DMS53 treated with DMSO at 0.1 percent for 48 hours (cell line): ENCODE data around the gene ACIN1.

Source experiments
- DNase-seq: peaks from one replicate; lab custom pipeline; 2025; ENCODE audit not compliant: unreplicated experiment; lab: John Stamatoyannopoulos, UW

The ACIN1 gene

DNA sequence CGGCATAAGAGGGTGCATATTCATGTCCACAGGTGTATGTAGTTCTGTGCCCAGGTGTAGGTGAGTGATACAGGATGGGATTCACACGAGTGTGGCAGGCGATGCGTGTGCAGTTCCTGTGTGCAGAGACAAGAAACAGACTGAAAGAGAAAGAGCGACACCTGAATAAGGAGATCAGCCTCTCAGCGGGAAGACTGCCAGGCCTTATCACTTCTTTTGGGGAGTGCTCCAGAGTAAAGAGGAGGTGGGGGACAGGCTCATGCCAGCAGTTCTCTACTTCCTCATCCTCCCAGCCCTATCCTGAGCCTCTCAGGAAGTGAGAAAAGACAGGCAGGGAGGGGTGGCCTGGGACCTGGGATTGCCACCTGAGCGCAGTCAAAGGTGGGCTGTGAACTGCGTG lies 50.1 kb downstream of the ACIN1 start:
- DNase-seq, result no peak

DNA sequence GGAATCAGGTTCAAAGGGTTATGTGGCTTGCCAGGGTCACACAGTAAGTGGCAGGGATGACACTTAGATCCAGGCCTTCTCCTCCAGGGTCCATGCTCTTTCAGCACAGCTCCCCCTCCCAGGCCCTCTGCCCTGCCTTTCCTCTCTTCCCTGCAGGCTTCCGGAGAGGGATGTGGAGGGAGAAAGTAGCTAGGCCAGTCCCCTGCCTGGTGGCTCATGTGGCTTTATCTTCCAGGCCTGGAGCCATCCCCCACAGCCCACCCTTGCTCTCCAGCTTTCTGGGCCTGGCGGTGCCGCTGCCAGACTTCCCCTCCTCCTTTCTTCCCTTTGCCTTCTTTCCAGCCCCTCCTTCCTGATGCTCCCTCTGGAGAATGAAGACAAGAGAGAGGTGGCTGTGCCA lies 51.2 kb downstream of the ACIN1 start:
- no peak for DNase-seq

DNA sequence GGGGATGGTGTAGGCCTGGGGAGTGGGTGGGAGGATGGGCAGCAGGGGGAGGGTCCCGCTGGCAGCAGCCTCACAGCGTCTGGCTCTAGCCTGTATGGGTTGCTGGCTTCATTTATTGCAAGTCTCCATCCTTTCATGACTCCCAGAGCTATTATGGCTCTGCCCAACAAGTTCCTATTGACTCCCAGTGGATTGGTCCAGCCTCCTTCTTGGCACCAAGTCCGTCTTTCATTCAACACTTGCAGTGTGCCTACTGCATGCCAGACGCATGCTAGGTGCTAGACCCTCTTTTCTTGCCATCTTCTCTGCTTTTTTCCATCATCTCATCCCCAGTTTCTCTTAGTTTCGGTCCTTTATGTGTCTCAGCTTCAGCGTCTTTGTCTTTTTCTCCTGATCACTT lies 51.8 kb downstream of the ACIN1 start:
- DNase-seq, result no peak

DNA sequence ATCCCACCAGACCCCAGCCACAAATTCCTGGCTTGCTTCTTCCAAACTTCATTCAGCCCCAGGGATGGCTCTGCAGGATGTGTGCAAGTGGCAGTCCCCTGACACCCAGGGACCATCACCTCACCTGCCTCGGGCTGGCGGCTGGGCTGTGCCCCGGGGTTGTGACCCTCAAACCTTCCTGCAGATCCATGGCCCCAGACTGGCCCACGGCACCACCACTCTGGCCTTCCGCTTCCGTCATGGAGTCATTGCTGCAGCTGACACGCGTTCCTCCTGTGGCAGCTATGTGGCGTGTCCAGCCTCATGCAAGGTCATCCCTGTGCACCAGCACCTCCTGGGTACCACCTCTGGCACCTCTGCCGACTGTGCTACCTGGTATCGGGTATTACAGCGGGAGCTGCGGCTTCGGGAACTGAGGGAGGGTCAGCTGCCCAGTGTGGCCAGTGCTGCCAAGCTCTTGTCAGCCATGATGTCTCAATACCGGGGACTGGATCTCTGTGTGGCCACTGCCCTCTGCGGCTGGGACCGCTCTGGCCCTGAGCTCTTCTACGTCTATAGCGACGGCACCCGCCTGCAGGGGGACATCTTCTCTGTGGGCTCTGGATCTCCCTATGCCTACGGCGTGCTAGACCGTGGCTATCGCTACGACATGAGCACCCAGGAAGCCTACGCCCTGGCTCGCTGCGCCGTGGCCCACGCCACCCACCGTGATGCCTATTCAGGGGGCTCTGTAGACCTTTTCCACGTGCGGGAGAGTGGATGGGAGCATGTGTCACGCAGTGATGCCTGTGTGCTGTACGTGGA lies 52.6 kb downstream of the ACIN1 start, which contains the start of gene PSMB11:
Gene PSMB11 (plus strand): TSS at position 51 of the 804 bp plus-strand sequence. CDS start 14 bp downstream, at position 65.
- no peak for DNase-seq

DNA sequence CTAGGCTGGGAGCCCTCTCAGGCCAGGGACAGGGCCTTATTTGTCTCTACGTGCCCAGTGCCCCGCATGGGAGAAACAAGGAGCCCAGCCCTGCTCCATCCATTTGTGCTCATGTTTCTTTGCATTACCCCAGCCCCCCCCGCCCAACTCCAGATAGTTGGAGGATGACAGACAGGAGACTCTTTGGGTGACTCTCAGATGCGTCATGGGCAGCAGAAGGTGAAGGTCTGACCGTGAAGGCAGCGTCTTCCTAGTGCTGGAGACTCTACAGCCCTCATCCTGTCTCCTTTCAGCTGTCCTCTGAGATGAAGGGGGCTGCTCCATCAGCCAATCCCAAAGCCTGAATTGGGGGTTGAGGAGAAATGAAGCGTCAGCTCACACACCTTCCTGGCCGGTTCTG lies 53.2 kb downstream of the ACIN1 start:
- no peak for DNase-seq

DNA sequence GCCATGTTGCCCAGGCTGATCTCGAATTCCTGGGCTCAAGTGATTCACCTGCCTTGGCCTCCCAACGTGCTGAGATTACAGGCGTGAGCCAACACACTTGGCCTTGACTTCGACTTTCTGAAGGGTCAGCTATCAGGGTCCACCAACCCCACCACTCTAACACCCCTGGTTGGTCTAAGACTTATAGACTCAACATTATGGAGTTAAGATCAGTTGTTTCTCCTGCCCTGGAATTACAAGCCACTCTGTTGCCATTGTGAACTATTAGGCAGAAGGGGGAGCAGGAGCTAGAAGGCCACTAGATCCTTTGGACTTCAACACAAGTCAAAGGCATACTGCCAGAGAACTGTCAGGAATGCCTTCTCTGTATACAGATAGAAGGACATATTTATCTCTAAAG lies 54.8 kb downstream of the ACIN1 start:
- DNase-seq, result no peak

DNA sequence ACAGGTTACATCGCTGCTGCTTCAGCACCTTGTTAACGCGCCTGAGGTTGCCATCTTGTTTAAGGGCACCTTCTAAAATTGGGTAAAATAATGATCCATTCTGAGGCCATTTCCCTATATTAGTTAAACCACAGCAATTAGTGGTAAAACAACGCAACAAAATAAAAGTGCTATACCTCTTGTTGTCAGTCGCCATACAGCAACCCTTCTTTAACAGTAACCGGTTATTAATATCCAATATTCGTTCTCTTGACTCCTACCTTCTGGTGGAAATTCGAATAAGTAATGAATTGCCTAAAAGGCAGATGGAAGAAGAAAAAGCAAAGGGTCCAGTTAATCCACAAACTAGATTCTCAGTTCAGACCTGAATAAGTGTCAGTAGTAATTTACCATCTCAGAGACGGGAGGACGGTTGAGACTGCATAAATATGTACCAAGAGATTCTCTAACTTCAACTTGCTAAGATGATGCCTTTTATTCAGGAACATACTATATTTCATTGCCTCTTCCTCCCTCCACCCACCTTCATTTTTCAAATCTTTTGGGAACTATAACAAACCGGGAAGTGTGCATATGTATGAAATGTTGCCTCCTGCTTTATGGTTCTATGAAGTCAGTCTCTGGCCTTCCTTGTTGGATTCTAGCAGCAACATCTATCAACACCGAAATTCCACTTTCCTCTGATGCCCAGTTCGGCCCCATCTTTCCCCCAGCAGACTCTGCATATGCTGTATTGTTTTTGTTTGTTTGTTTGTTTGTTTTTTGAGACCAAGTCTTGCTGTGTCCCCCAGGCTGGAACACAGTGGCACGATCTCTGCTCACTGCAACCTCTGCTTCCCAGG lies 59.4 kb downstream of the ACIN1 start:
- no peak for DNase-seq

DNA sequence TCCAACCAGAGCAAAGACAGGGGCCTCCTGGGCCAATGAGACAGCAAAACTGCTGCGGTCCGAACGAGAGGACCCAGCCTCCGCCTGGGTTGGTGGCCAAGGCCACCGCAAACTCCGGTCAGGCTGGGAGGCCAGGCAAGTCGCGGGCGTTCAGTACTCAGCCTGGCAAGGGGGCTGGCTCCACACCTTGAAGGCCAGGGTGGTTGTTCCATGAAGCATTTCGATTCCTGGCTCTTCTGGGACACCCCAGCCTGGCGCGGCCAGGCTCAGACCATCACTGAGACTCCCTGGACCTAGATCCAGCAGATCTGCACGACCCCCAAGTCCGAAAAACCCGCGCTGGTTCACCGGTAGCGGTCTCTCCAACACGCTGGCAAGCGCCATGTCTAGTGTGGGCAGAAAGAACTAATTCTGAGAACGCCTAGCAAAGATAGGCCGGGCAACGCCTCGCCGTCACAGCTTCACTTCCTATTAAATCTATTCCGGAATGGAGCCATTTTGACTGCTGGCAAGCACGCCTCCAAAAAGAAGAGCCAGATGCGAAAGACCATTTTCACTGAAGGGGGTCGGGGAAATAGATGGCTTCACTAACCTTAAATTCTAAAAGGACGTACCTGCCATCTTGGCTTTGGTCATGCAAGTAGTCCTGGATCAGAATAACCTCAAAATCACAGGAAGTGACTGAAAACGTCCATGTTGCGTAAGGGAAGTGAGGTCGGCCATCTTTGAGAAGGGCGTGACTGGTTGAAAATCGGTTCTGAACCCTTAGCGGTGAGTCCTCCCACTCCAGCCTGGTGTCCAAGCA lies 60.2 kb downstream of the ACIN1 start, which contains the start of gene PSMB5:
Gene PSMB5 (minus strand): TSS at position 403 of the 805 bp plus-strand sequence. CDS start 19 bp downstream, at position 384.
- DNase-seq, result no peak

DNA sequence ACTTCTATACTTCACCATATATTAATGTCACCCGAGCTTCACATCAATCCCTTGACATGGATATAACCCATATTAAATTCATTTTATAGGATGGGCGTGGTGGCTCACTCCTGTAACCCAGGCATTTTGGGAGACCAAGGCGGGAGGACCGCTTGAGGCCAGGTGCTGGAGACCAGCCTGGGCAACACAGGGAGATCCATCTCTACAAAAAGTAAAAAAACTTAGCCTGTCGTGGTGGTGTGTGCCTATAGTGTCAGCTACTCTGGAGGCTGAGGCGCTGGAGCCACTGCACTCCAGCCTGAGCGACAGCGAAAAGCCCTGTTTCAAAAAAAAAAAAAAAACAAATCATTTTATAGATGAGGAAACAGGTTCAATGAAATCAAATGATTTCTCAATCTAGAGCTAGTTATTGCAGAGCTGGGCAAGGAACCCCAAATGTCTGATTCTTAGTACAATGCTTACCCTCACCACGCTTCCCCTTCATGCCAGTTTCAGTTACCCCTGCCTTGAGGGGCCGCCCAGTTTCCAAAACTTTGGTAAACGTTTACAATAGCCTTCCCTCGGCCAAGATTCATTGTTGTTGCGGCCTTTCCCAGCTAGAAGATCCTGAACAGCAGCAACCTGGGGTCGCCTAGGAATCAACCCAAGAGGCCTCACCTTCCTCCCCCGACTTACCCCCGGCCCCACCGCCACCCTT lies 61.0 kb downstream of the ACIN1 start:
- DNase-seq, result no peak

DNA sequence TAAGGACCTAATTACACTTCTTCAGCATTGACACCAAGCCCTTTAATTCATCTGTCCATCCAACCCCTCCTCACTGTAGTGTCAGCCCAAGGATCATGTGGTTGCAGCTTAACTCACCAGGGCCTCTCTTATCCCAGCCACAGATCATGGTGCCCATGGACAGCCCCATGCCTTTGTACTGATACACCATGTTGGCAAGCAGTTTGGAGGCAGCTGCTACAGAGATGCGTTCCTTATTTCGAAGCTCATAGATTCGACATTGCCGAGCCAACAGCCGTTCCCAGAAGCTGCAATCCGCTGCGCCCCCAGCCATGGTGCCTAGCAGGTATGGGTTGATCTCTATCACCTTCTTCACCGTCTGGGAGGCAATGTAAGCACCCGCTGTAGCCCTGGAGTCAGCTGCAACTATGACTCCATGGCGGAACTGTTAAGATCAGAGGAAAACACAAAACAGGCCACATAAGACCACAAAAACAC lies 61.6 kb downstream of the ACIN1 start:
- no peak for DNase-seq

DNA sequence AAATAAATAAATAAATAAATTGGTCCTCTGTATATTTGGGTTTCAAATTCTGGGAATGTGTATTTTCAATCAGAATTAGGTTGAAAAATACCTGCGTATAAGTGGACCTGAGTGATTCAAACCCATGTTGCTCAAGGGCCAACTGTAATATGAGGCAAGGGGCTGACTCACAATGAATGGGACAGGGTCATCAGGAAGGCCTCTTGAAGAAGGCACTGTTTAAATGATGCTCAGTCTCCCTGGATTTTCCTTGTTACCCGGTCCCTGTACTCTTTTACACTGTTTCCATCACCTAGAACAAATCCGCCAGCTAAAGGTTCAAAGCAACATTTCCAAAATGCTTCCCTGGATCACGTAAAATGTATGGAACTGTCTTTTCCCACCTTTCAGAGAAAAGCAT lies 64.0 kb downstream of the ACIN1 start:
- DNase-seq, result no peak

DNA sequence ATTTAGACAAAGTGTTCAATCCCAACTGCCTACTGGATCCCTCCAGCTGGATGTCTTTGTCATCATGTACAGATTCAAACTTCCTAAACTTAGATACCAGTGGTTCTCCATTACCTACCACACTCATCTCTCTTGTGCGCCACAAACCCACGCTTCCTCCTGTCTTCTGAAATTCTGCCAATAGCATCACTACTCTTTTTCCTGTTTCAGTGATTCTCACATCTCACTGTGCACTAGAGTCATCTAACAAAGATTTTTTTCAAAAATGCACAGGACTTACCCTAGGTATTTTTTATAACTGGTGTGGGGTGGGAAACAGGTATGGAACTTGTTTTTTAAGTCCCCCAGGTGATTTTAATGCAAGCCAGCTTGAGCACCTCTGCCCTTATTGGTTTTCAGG lies 66.1 kb downstream of the ACIN1 start:
- no peak for DNase-seq

DNA sequence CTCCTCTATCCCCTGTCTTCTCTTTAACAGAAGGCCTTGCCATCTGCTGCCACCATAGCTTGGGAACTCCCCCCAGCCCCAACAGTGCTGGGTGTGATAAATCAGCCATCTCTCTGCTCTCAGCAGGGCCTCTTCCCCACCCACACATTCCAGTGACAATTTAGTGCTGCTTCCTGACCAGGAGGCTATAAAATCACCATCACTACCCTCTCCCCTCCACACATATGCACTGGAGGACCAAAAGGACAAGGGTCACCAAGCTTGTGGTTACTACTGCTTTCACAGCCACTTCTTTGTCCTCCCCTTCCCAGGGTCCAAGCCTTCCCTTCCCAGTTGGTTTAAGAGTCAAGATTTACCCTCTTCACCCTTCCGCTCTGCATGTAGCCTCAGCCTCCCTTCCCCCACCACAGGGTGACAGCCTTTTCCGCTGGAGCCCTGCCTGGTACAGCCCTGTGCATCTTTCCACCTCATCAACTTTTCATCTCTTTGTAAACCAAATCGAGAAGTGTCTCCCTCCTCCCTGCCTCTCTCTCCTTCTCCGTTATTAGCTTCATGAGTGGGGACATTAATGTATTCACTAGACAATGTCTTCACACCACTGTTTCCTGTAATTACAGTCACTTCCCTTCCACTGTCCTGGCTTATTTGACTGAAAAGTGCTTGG lies 69.7 kb downstream of the ACIN1 start:
- DNase-seq, result no peak

DNA sequence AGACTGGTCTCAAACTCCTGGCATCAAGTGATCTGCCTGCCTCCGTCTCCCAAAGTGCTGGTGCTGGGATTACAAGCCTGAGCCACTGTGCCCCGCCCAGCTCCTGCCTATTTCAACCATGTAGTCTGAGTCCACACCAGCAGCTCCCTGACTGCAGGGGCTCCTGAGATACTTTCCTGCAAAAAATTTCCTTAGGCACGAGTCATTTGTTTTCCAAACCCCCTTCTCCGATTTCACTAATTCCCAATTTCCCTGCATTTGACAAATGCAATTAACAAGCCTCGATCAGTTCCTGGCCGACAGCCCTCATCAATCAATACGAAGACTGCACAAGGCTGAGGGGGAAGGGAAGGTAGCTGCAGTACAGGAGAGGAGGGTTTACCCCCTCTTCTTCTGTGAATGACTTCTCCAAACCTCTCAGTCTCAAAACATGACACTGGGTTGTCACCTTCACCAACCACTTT lies 70.3 kb downstream of the ACIN1 start:
- DNase-seq, result no peak

DNA sequence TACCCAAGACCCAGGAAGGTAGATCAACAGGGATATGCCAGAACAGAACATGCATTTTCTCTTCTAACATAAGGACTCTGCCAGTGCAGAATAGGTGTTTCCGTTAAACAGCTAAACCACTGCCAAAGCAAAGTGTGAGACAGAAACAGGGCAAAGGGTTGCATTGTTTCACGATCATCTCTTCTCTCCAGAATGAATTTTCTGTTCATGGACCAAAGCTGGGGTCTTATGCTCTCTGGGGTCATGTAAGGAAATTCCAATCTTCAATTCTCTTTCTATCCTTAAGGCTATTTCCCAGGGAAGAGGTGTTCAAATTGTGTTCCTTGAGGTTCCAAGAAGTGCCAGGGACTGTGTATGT lies 71.2 kb downstream of the ACIN1 start:
- DNase-seq, result no peak

DNA sequence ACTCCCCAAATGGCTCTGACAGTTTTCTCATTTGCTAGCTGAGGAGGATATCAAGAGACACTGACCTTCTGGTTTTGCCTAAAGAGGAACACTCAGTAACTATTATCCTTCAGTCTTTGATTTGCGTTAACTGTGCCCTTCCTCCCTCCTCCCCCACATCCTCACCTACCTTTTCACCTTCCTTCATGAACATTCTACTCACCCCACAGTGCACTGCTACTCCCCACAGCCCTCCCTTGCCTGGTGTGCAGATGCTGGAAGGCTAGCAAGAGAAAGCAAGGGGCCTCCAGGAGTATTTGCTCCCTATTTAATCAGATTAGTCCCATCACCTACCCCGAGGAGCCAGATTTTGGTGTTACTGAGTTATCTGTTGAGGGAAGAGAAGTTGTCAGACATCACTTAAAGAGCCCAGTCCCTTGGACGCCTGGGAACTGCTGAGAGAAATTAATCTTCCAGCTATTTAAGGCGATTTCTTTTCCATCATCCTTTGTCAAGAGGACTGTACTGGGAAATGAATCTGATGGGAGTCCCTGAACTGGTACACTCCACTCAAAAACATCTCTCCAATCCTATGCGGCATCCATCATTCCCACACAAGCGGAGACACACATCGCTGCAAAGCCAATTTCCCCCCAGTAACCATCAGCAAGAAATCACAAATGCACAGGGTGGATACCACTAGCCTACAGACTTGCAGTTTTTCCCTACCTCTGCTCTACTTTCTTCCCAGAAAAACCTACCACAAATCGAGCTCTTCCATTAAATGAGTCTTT lies 71.7 kb downstream of the ACIN1 start:
- DNase-seq, result no peak

DNA sequence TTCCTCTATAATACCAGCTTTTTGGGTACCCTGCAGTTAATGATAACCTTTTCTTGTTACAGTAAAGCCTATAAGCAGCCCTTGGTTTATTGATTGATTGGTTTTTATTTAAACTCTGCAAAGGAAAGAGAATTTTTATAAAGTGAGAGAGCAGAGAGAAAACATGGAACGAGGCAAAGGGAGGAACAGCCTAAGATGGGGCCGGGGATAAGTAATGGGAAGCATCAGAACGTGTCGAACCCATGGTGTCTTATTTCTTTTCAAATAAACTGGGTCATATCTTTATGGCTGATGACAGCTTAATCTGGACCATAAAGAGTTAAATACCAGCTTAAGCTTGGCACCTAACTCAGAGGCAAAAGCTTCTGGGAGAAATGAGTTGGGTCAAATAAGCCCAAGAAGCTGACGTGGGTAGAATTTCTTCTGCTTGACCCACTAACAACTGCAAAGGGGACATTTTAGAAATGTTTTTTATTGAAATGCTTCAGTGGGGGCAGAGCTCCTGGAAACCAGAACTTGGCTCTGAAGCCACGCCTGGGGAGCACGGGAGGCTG lies 73.0 kb downstream of the ACIN1 start:
- no peak for DNase-seq

DNA sequence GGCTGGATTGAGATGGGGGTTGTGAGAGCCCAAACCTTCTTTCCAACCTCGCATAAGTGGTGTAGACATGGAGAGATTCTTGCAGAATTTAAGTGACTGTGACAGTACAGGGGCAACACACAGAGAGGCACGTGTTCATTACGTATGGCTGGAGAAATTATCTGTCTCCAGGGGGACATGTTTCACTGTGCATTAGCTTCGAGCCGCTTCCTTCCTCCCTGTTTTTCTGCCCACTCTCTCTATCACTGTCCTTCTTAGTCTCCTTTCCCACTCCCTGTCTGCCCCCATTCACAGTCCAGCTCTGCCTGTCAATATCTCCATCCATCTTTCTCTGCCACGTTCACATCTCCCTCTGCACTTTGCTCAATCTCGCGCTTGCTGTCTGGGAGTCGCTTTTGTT lies 73.5 kb downstream of the ACIN1 start:
- no peak for DNase-seq
